IPS-NIHi7 (cell line): Measurements from ENCODE around the gene LIFR.
"Not testable (repeated sequence)": the region's sequence is repeated elsewhere in the genome, so short reads cannot be mapped to it uniquely, and the experiment has no call there.

Experiments used
- DNase-seq: peaks from one replicate; pipeline ENCODE4 v3.0.0; 2012; ENCODE audit warnings: mixed read lengths; ENCODE audit errors: extremely low spot score

Gene LIFR, protein sequence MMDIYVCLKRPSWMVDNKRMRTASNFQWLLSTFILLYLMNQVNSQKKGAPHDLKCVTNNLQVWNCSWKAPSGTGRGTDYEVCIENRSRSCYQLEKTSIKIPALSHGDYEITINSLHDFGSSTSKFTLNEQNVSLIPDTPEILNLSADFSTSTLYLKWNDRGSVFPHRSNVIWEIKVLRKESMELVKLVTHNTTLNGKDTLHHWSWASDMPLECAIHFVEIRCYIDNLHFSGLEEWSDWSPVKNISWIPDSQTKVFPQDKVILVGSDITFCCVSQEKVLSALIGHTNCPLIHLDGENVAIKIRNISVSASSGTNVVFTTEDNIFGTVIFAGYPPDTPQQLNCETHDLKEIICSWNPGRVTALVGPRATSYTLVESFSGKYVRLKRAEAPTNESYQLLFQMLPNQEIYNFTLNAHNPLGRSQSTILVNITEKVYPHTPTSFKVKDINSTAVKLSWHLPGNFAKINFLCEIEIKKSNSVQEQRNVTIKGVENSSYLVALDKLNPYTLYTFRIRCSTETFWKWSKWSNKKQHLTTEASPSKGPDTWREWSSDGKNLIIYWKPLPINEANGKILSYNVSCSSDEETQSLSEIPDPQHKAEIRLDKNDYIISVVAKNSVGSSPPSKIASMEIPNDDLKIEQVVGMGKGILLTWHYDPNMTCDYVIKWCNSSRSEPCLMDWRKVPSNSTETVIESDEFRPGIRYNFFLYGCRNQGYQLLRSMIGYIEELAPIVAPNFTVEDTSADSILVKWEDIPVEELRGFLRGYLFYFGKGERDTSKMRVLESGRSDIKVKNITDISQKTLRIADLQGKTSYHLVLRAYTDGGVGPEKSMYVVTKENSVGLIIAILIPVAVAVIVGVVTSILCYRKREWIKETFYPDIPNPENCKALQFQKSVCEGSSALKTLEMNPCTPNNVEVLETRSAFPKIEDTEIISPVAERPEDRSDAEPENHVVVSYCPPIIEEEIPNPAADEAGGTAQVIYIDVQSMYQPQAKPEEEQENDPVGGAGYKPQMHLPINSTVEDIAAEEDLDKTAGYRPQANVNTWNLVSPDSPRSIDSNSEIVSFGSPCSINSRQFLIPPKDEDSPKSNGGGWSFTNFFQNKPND

GRCh38 chr5:38556599-38557307 is at the start of gene LIFR:
TSS of gene LIFR (minus strand) at chr5:38556646. CDS start at chr5:38530647, 25,999 bp downstream.
- DNase-seq, result peak; percentile 84

GRCh38 chr5:38605610-38606009 is 49.2 kb upstream of the LIFR start:
- no peak for DNase-seq

GRCh38 chr5:38603691-38604090 is 47.2 kb upstream of the LIFR start:
- DNase-seq, result no peak

GRCh38 chr5:38602641-38603040 is 46.2 kb upstream of the LIFR start:
- no peak for DNase-seq

GRCh38 chr5:38601863-38602298 is 45.4 kb upstream of the LIFR start:
- no peak for DNase-seq

DNA sequence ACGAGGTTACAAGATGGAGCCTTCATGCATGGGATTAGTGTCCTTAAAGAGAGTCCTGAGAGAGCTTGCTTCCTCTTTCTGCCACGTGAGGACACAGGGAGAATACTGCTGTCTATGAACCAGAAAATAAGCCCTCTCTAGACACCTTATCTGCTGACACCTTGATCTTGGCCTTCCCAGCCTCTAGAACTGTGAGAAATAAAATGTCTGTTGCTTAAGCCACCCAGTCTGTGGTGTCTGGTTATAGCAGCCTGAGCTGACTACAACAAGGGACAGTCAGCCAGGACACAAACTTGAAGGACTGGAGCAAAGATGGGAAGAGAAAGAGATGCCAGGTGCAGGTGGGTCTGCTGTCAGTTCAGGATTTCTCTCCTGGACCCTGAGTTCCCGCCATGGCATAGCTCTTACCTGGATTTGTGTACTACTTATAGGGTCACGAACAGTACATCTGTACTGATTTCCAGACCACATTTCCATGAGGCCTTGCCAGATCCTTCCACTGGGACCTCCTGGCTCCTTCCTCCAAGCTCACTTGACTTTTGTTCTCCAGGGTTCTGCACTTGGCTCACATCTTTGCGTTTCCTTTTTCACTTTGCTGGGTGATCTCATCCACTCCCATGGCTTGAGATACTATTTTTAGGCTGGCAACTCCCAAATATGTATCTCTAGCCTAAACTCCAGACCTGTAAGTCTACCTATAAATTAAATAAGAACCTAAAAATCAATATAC is 44.9 kb upstream of the LIFR start:
- DNase-seq, result no peak

GRCh38 chr5:38600329-38601045 is 44.0 kb upstream of the LIFR start:
- no peak for DNase-seq

GRCh38 chr5:38599751-38600150 is 43.3 kb upstream of the LIFR start:
- DNase-seq, result not testable (repeated sequence)

DNA sequence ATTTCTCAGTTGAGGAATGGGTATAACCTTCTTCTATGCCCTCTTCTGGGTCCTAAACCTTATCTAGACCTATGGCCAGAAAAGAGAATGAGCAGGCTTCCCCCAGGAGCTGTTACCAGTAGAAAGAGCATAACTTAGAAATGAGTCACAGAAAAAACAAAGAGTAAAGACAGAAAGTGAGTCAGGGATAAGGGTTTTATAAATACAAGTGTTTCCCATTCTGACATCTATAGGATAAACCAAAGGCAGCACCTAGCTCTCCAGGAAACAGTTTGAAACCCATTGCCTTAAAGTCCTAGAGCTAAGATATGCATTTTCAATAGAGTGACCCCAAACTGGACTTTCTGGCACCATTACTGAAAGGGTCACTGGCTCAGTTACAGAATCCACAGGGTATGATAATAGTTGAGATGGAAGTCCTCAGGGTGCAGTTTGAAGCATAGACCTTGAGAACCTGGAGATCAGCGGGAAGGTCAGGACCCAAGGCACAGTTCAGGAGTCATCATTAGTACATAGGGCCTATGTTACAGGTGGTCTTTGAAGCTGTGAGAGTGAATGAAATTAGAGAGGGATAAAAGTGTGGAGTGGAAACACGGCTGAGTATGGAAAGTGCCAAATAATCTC is 42.7 kb upstream of the LIFR start:
- DNase-seq, result no peak

GRCh38 chr5:38598296-38598993 is 42.0 kb upstream of the LIFR start:
- DNase-seq, result no peak

GRCh38 chr5:38596981-38597380 is 40.5 kb upstream of the LIFR start:
- no peak for DNase-seq

DNA sequence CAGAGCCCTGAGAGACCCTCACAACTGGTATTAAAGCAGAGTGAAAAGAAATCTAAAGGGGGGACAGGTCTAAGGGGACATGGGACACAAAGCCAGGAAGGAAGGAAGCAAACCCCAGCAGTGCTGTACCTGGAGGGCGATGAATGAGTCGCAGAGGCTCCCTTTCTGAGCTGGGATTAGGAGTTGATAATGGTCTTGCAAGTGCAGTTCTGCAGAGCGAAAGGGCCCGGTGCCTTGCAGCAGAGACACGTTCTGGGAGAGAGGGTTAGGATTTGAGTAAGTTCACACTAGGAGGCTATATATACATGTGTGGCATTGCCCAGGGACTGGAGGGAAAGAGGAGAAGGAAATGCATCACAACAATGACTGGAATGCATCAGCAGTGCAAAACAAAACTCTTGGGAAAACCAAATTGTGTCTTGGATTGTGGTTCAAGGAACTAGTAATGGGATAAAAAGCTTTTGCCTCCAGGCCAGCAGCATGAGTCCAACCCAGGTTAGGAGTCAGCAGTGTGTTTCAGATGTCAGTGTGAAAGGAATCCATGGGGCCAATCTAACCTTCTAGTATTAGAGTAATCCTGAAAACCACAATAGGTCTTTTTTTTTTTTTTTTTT is 38.8 kb upstream of the LIFR start:
- no peak for DNase-seq

GRCh38 chr5:38593959-38594358 is 37.5 kb upstream of the LIFR start:
- no peak for DNase-seq

DNA sequence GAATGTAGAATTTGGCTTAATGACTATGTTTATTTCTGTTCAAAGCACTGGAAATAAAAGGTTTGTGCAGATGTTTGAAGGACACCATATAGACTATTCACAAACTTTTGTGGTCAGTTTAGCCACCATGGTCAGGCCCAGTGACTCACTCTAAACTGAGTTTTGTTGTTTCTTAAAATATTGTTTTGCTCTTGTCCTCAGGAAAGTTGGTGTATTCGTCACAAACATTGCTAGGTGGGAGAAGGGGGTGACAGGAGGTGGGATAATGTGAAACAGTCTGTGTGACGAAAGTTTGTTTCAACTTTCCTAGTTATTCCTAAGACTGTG is 35.0 kb upstream of the LIFR start:
- DNase-seq, result no peak

DNA sequence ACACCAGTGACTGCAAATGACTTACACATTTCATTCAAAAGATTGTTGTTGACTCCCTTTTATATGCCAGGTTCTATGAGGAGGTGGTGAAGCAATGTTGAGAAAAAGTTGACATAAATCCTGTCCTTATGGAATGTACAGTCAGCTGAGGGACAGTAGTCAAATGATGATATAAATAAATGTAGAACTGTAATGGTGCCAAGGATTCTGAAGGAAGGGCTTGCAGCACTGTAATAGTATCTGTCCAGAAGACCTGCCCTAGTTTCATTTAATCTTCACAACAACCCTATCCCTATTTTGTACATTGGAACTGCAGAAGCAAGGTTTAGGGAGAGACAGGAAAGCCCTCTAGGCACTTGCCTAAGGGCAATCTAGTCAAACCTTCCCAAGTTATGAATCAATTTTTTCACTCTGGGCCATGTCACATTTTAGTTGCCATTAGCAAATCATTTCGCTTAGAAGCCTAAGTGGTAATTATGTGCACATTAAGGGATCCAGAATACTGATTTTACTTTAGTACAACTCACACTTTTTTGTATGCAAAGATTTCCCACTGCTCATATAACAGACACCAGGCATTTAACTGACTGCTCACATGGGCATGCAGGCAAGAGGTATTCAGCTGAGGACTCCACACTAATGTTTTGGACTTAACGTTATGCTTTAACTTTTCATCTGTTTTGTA is 34.5 kb upstream of the LIFR start:
- DNase-seq, result no peak

DNA sequence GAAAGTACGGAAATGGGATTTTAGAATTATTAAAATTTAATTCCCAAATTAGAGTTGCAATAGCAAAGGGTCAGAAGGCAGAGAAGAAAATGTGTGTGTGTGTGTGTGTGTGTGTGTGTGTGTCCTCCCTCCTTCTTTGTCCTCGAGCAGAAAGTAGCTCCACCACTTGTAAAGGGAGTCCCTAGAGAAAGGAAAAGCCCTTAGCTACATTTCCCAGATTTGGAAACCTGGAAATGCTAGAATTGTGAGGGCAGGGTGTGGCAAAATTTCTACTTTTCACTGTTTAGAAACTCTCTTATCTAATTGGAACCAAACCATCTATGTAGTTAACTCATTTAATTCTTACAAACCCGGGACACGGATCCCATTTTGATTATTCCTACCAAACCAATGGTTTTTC is 33.2 kb upstream of the LIFR start:
- DNase-seq, result no peak

GRCh38 chr5:38585816-38586215 is 29.4 kb upstream of the LIFR start:
- no peak for DNase-seq

DNA sequence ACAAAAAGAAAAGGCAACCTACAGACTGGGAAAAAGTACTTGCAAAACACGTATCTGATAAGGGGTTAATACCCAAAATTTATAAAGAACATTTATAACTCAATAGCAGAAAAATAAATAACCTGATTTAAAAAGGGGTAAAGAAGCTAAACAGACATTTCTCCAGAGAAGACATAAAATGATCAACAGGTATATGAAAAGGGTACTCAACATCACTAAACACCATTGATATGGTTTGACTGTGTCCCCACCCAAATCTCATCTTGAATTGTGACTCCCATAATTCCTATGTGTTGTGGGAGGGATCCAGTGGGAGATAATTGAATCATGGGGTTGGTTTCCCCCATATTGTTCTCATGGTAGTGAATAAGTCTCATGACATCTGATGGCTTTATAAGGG is 27.1 kb upstream of the LIFR start:
- DNase-seq, result no peak

- DNase-seq, result no peak
Observed at GRCh38 chr5:38582975-38583319, 26.5 kb upstream of the LIFR start.
